ENCODE results near the gene PLIN5. TPM values are rescaled to one million over a fixed set of nuclear protein-coding genes. Genes with fewer than 3 reads are reported as not detected.

The PLIN5 gene
- total RNA-seq, 1 experiment from 2014 or later, result 8.1 TPM

- ATAC-seq (no peak), DNase-seq (ENCODE audit: low read depth, low spot score) (no peak)
- H3K27ac ChIP-seq (ENCODE audit: low read depth, low read length), result no peak overlapping the region
- no peaks in the 10 kb centered on the region for H4K20me1 ChIP-seq (ENCODE audit: insufficient read depth)
- ChIA-PET CTCF (no interaction called here), POLR2A (no interaction called here), RAD21 (ENCODE audit: low non-redundant PET in 1 of 2, low total read pairs in 2 of 2, uncharacterized antibody in 2 of 2, unreplicated experiment in 2 of 2) (no interaction called here)
- no peaks in the 10 kb centered on the region for H3K36me3 ChIP-seq (ENCODE audit: control insufficient read depth in 1 of 2, insufficient read depth in 2 of 2, low read length in 2 of 2)
- no peak overlapping the region for H2AFZ ChIP-seq (ENCODE audit: low read depth, low read length, poor library complexity, severe bottlenecking)
- H3K4me2 ChIP-seq (ENCODE audit: low read length), result no peak overlapping the region
- no peaks in the 10 kb centered on the region for H3K9me2 ChIP-seq (ENCODE audit: insufficient read depth)
- H3K4me3 ChIP-seq (replicated peaks in 1 of 2; ENCODE audit: low read depth in 1 of 2, low read length in 2 of 2), result no peak overlapping the region
- no peaks in the 10 kb centered on the region for H3K27me3 ChIP-seq (ENCODE audit: insufficient read depth, low read length)
- H3K4me1 ChIP-seq (ENCODE audit: control insufficient read depth in 1 of 2, insufficient read depth in 2 of 2, low read length in 2 of 2), result peaks cover 10 to 20% of the 10 kb centered on the region in 2 experiments; a peak in 3 of 4 replicates
- no peaks in the 10 kb centered on the region for H3K9me3 ChIP-seq (ENCODE audit: control insufficient read depth in 1 of 2, insufficient read depth in 1 of 2, low read depth in 1 of 2, low read length in 2 of 2)
- H3K9ac ChIP-seq (ENCODE audit: low read length), result no peak overlapping the region
- BruUV-seq (replicated peaks), result no TSS peak
- TF ChIP-seq ZBTB33 (IDR thresholded peaks at IDR 0.05; ENCODE audit: extremely low read depth, insufficient replicate concordance, low read length) (no peak), CTCF (IDR thresholded peaks at IDR 0.05 in 2 of 3, conservative IDR thresholded peaks at IDR 0.05 in 1 of 3; ENCODE audit: borderline replicate concordance in 1 of 3, insufficient read depth in 1 of 3, low read depth in 2 of 3, low read length in 2 of 3) (no peak), SRF (IDR thresholded peaks at IDR 0.05; ENCODE audit: low read depth) (no peak), REST (IDR thresholded peaks at IDR 0.05; ENCODE audit: low read depth) (no peak), CBX3 (IDR thresholded peaks at IDR 0.05; ENCODE audit: low read depth) (no peak), POLR2AphosphoS5 (IDR thresholded peaks at IDR 0.05; ENCODE audit: low read depth, low read length) (no peak), CEBPB (IDR thresholded peaks at IDR 0.05; ENCODE audit: low read depth) (no peak), YY1 (IDR thresholded peaks at IDR 0.05; ENCODE audit: extremely low read depth, insufficient replicate concordance, low read depth, low read length) (no peak), TCF7L2 (IDR thresholded peaks at IDR 0.05; ENCODE audit: borderline replicate concordance, extremely low read depth, insufficient read depth, insufficient read length) (no peak), ZNF274 (IDR thresholded peaks at IDR 0.05; ENCODE audit: low read depth, low read length) (no peak), EGR1 (IDR thresholded peaks at IDR 0.05; ENCODE audit: low read depth) (no peak), FOSL1 (IDR thresholded peaks at IDR 0.05; ENCODE audit: low read depth) (no peak), SP1 (IDR thresholded peaks at IDR 0.05; ENCODE audit: low read depth) (no peak), SIN3A (IDR thresholded peaks at IDR 0.05; ENCODE audit: low read depth) (no peak), ZFX (IDR thresholded peaks at IDR 0.05) (no peak)
- TF ChIP-seq, protein P1, sequence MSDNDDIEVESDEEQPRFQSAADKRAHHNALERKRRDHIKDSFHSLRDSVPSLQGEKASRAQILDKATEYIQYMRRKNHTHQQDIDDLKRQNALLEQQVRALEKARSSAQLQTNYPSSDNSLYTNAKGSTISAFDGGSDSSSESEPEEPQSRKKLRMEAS (IDR thresholded peaks at IDR 0.05), result no peak
- intact Hi-C loops (cut with micrococcal nuclease), result no loop called here
- H3K79me2 ChIP-seq (ENCODE audit: insufficient read depth, low read length), result no peaks in the 10 kb centered on the region
Measured at GRCh38 chr19:4541114-4541805, 6.2 kb upstream of the PLIN5 start.

Data from HCT116 (cell line).